Measurements from ENCODE around the gene NTM.

DNA sequence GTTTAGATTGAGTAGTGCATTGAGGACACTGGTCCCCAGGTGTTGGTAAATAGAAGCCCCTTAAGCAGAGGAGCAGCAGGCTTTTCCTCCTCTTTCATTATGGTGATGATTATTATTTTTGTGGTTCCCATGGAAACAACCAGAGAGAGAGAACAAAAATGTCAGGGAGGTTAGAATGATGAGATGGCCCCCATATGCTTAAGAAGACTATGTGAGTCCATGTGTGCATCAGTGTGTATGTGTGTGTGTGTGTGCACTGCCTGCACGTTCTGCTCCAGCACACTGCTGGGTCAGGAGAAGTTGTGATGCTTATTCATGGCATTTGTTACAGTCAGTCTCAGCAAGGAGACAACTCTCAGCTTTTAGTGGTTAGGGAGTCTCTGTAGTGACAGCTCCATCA, 724.2 kb downstream of the NTM start:
- no peak for TF ChIP-seq EZH2 (IDR thresholded peaks at IDR 0.05; ENCODE audit: insufficient read depth, poor library complexity, severe bottlenecking)
- no peak for TF ChIP-seq EZH2phosphoT487 (IDR thresholded peaks at IDR 0.05; ENCODE audit: insufficient read depth, low read depth)

Data from GM23248 (cell line).